Astrocyte (in vitro differentiated cells and primary cell): ENCODE measurements around the gene DIP2A. TPM values are rescaled to one million over a fixed set of nuclear protein-coding genes. Genes with fewer than 3 reads are reported as not detected.

Experiments
- DNase-seq: peaks from one replicate; pipeline ENCODE4 v3.0.0-alpha.2; 2010; ENCODE audit warnings: low read depth
- FAIRE-seq: peaks from 2 replicates; lab custom pipeline; 2011; peaks lifted over from hg19 to GRCh38; lab: Jason Lieb, UNC
- H2AFZ ChIP-seq: 2 replicates; pipeline ENCODE4 v1.6.0; 2012; ENCODE audit warnings: low read depth, low read length, inconsistent platforms
- H3K27ac ChIP-seq: 2 replicates; pipeline ENCODE4 v1.5.1; 2011; ENCODE audit warnings: low read depth, low read length, inconsistent platforms
- H3K27me3 ChIP-seq: 2 replicates; pipeline ENCODE4 v1.6.0; 2011; ENCODE audit warnings: low read length, inconsistent platforms; ENCODE audit not compliant: insufficient read depth
- H3K36me3 ChIP-seq: 2 replicates; pipeline ENCODE4 v1.5.1; 2011; ENCODE audit warnings: low read length, inconsistent platforms; ENCODE audit not compliant: insufficient read depth
- H3K4me1 ChIP-seq: 2 replicates; pipeline ENCODE4 v1.5.1; 2011; ENCODE audit warnings: low read length, inconsistent platforms; ENCODE audit not compliant: insufficient read depth
- H3K4me2 ChIP-seq: 2 replicates; pipeline ENCODE4 v1.6.0; 2012; ENCODE audit warnings: low read length, inconsistent platforms
- H3K4me3 ChIP-seq: 2 replicates; pipeline ENCODE4 v1.5.1; 2011; ENCODE audit warnings: low read depth, mild to moderate bottlenecking, low read length, inconsistent platforms; ENCODE audit not compliant: insufficient read depth
- H3K79me2 ChIP-seq: 2 replicates; pipeline ENCODE4 v1.6.0; 2012; ENCODE audit warnings: mild to moderate bottlenecking, low read length, inconsistent platforms; ENCODE audit not compliant: insufficient read depth
- H3K9ac ChIP-seq: 2 replicates; pipeline ENCODE4 v1.6.0; 2012; ENCODE audit warnings: mild to moderate bottlenecking, low read length, inconsistent platforms
- H3K9me3 ChIP-seq: 2 replicates; pipeline ENCODE4 v1.5.1; 2012; ENCODE audit warnings: low read depth, mild to moderate bottlenecking, low read length, inconsistent platforms; ENCODE audit not compliant: insufficient read depth
- H4K20me1 ChIP-seq: 2 replicates; pipeline ENCODE4 v1.6.0; 2012; ENCODE audit warnings: low read length, inconsistent platforms; ENCODE audit not compliant: insufficient read depth
- H3K27ac Mint-ChIP-seq: one replicate; pipeline ENCODE4 v1.8.0; 2021; ENCODE audit warnings: mild to moderate bottlenecking, mixed read lengths; ENCODE audit not compliant: unreplicated experiment
- H3K27me3 Mint-ChIP-seq: one replicate; pipeline ENCODE4 v1.8.0; 2021; ENCODE audit warnings: low read depth, mixed read lengths; ENCODE audit not compliant: unreplicated experiment
- H3K36me3 Mint-ChIP-seq: one replicate; pipeline ENCODE4 v1.8.0; 2021; ENCODE audit warnings: low read depth, mixed read lengths; ENCODE audit not compliant: unreplicated experiment
- H3K4me1 Mint-ChIP-seq: one replicate; pipeline ENCODE4 v1.8.0; 2021; ENCODE audit warnings: low read depth, mixed read lengths; ENCODE audit not compliant: unreplicated experiment
- H3K4me3 Mint-ChIP-seq: one replicate; pipeline ENCODE4 v1.8.0; 2021; ENCODE audit warnings: mild to moderate bottlenecking, moderate library complexity, mixed read lengths; ENCODE audit not compliant: unreplicated experiment
- H3K9me3 Mint-ChIP-seq: one replicate; pipeline ENCODE4 v1.8.0; 2021; ENCODE audit warnings: mild to moderate bottlenecking, mixed read lengths; ENCODE audit not compliant: unreplicated experiment
- CTCF ChIP-seq: IDR thresholded peaks from 2 replicates; pipeline ENCODE4 v1.5.1; 2011; ENCODE audit warnings: low read depth, mild to moderate bottlenecking, inconsistent platforms, low read length, moderate library complexity; ENCODE audit not compliant: insufficient read depth
- EZH2 ChIP-seq: IDR thresholded peaks from 2 replicates; pipeline ENCODE4 v1.6.1; 2012; ENCODE audit warnings: mild to moderate bottlenecking, low read length, inconsistent platforms; ENCODE audit not compliant: insufficient read depth
- total RNA-seq: library from RNA; stranded (reverse); gene quantifications from 2 replicates; pipeline ENCODE4 v1.2.1, GENCODE V29; 2021

Gene DIP2A
- total RNA-seq, 1 donor from 2014 or later: 35.4 TPM

GRCh38 chr21:46538262-46538661 is 79.6 kb downstream of the DIP2A start:
- TF ChIP-seq EZH2: no peak
- no peak for FAIRE-seq
- Mint-ChIP-seq H3K27ac (no peak overlapping the region), H3K9me3 (no peaks in the 10 kb centered on the region), H3K27me3 (no peaks in the 10 kb centered on the region), H3K36me3 (peaks cover 18% of the 10 kb centered on the region), H3K4me3 (no peak overlapping the region), H3K4me1 (no peaks in the 10 kb centered on the region)
- Histone ChIP-seq H3K27me3 (no peaks in the 10 kb centered on the region), H3K9ac (no peak overlapping the region), H3K79me2 (no peaks in the 10 kb centered on the region), H3K4me3 (no peak overlapping the region), H4K20me1 (peaks cover 2% of the 10 kb centered on the region), H3K9me3 (no peaks in the 10 kb centered on the region), H3K36me3 (peaks cover 21% of the 10 kb centered on the region), H3K4me2 (no peak overlapping the region), H2AFZ (no peak overlapping the region), H3K4me1 (no peaks in the 10 kb centered on the region), H3K27ac (no peak overlapping the region)
- DNase-seq: no peak

GRCh38 chr21:46538851-46539666 is 80.4 kb downstream of the DIP2A start:
- no peaks in the 10 kb centered on the region for H3K4me1 Mint-ChIP-seq
- peaks cover 18% of the 10 kb centered on the region for H3K36me3 Mint-ChIP-seq
- Histone ChIP-seq H3K4me3 (no peak overlapping the region), H4K20me1 (peaks cover 5% of the 10 kb centered on the region), H3K36me3 (peaks cover 15% of the 10 kb centered on the region), H3K4me2 (no peak overlapping the region), H3K27me3 (no peaks in the 10 kb centered on the region), H3K9ac (no peak overlapping the region), H3K4me1 (no peaks in the 10 kb centered on the region), H3K9me3 (no peaks in the 10 kb centered on the region), H2AFZ (no peak overlapping the region), H3K27ac (no peak overlapping the region), H3K79me2 (no peaks in the 10 kb centered on the region)
- no peak for FAIRE-seq
- no peak overlapping the region for H3K27ac Mint-ChIP-seq
- H3K4me3 Mint-ChIP-seq: no peak overlapping the region
- DNase-seq: no peak
- no peaks in the 10 kb centered on the region for H3K9me3 Mint-ChIP-seq
- TF ChIP-seq EZH2 (no peak), CTCF (no peak)
- H3K27me3 Mint-ChIP-seq: no peaks in the 10 kb centered on the region

- Mint-ChIP-seq H3K9me3 (no peaks in the 10 kb centered on the region), H3K4me1 (no peaks in the 10 kb centered on the region), H3K36me3 (peaks cover 20% of the 10 kb centered on the region), H3K4me3 (no peak overlapping the region), H3K27me3 (no peaks in the 10 kb centered on the region), H3K27ac (no peak overlapping the region)
- no peaks in the 10 kb centered on the region for H3K27me3 ChIP-seq
- no peaks in the 10 kb centered on the region for H3K79me2 ChIP-seq
- H3K4me3 ChIP-seq: no peak overlapping the region
- H3K36me3 ChIP-seq: peaks cover 16% of the 10 kb centered on the region
- no peaks in the 10 kb centered on the region for H3K9me3 ChIP-seq
- no peak for TF ChIP-seq EZH2
- no peak for TF ChIP-seq CTCF
- H3K9ac ChIP-seq: no peak overlapping the region
- no peaks in the 10 kb centered on the region for H3K4me1 ChIP-seq
- H3K4me2 ChIP-seq: no peak overlapping the region
- H2AFZ ChIP-seq: no peak overlapping the region
- H4K20me1 ChIP-seq: peaks cover 9% of the 10 kb centered on the region
- DNase-seq (no peak), FAIRE-seq (no peak)
- no peak overlapping the region for H3K27ac ChIP-seq
Measured at GRCh38 chr21:46540087-46540710, 81.5 kb downstream of the DIP2A start.
